Activated naive CD8-positive, alpha-beta T cell treated with anti-CD3 and anti-CD28 coated beads, Interleukin-2, amount 50 U/mL, for 16 hours (primary cell): ENCODE results near the gene SEC24D.
"Not testable (repeated sequence)": the region's sequence is repeated elsewhere in the genome, so short reads cannot be mapped to it uniquely, and the experiment has no call there.

Experiments
- DNase-seq: peaks from one replicate; pipeline ENCODE4 v3.0.0-alpha.2; 2020; ENCODE audit warnings: low read depth, low spot score

The SEC24D gene, protein sequence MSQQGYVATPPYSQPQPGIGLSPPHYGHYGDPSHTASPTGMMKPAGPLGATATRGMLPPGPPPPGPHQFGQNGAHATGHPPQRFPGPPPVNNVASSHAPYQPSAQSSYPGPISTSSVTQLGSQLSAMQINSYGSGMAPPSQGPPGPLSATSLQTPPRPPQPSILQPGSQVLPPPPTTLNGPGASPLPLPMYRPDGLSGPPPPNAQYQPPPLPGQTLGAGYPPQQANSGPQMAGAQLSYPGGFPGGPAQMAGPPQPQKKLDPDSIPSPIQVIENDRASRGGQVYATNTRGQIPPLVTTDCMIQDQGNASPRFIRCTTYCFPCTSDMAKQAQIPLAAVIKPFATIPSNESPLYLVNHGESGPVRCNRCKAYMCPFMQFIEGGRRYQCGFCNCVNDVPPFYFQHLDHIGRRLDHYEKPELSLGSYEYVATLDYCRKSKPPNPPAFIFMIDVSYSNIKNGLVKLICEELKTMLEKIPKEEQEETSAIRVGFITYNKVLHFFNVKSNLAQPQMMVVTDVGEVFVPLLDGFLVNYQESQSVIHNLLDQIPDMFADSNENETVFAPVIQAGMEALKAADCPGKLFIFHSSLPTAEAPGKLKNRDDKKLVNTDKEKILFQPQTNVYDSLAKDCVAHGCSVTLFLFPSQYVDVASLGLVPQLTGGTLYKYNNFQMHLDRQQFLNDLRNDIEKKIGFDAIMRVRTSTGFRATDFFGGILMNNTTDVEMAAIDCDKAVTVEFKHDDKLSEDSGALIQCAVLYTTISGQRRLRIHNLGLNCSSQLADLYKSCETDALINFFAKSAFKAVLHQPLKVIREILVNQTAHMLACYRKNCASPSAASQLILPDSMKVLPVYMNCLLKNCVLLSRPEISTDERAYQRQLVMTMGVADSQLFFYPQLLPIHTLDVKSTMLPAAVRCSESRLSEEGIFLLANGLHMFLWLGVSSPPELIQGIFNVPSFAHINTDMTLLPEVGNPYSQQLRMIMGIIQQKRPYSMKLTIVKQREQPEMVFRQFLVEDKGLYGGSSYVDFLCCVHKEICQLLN

DNA sequence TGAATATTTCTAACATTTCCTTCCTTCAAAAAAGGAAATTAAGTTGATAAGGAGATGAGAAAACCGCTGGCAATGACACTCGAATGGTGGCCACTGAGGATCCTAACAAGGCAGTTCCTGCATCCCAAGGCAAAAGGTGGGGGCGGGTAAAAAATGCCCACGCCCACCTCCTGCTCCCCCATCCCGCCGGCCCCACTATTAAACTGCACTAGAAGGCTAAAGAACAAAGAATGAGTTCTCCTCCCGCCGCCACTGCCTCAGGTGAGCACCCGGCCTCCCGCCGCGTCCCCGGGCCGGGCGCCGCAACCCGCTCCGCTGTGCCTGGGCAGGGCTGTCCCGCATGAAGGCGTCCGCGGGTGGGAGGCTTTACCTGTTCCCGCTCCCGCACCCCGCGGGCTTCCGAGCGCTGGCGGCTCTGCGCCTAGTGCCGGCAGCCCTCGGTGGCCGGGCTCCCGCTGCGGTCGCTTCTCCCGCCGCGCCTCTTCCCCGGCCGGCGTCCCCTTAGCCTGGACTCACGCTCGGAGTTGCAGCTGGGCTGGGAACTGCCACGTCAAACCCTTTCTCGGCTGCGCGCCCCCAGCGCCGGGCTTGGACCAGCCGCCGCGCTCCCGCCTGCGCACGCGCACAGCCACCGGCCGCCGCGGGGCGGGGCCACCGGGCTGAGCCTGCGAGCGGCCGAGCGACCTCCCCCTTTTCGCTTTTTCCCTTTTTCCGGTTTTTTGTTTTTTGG is at the start of gene SEC24D:
TSS of gene SEC24D (minus strand) at position 556 of the 730 bp plus-strand sequence. CDS start 2,430 bp downstream, outside the sequence.
- DNase-seq: peak; percentile 55

DNA sequence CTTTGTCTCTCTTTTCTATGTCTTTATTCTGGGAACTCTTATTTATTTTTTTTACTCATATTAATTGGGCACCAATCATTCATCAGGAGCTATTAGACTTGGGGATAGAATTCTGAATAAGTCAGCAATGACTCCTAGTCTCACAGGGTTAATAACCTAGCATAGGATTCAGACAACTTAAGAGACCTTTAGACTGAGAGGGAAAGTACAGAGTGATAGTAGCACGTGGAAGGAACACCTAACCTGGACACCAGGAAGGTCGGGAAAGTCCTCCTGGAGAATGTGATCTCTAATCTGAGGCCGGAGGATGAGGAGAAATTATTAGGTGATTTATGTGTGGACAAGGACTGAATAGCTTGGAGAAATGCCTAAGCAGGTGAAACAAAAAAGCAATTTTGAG is 48.8 kb upstream of the SEC24D start:
- no peak for DNase-seq

DNA sequence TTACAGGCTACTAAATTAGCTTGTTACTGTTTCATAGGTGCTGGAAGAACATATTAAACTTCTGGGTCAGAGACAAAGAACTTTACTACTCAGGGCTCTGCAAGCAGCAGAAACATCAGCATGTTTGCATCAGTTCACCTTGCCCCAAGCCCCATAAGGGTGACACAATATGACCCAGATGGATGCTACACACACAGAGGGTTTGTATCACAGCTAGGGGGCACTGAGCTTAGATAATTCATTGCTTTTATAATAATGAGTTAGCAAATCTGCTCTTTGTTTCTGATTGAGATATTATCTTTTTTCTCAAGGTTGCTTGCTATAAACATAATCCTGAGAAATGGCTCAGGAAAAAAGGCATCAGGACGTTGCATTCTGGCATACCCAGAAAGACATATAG is 47.9 kb upstream of the SEC24D start:
- no peak for DNase-seq

DNA sequence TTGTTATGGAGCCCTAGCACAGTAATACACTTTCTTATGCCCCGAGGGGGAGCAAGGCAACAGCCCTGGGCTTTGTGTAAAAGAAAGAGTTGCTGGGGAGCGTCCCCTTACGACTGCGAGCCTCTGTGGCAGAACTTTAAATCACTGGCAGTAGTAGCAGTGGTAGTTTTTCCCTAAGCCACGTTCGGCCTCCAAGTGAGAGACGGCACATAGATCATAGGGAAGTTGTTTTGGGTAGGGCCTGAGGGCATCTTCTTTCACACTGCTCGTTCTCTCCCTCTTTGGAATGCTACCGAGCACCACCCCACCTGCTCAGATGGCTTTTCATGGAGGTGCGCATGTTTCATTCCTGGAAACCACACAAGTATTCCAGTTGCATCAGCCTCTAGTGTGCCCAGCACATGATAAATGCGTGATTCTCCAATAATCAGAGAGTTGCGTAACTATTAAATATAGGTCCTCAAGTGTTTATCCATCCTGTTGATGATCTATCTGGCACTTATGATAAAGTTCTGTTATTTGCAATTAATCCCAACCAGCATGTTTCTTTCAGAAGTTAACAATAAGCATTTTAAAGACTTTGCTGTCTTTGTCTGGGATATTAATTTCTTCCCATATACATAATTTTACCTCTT is 45.7 kb upstream of the SEC24D start:
- no peak for DNase-seq

DNA sequence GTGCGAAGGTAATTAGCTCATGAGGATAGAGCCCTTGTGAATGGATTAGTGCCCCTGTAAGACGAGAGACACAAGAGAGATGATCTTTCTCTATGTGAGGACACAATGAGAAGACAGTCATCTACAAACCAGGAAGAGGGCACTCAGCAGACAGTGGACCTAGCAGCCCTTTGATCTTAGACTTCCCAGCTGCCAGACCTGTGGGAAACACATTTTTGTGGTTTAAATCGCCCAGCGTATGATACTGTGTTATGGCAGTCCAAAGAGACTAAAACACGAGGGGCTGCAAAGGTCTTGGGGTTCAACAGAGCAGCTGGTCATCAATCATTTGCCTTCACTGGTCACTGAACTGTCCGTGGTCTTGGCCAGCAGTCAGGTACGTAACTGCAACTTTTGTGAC is 43.5 kb upstream of the SEC24D start:
- no peak for DNase-seq

DNA sequence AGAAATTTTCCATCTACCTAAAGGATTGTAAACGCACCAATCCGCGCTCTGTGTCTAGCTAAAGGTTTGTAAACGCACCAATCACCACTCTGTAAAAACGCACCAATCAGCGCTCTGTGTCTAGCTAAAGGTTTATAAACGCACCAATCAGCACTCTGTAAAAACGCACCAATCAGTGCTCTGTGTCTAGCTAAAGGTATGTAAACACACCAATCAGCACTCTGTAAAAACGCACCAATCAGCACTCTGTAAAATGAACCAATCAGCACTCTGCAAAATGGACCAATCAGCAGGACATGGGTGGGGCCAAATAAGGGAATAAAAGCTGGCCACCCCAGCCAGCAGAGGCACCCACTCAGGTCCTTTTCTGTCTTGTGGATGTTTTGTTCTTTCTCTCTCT is 42.6 kb upstream of the SEC24D start:
- DNase-seq: not testable (repeated sequence)

DNA sequence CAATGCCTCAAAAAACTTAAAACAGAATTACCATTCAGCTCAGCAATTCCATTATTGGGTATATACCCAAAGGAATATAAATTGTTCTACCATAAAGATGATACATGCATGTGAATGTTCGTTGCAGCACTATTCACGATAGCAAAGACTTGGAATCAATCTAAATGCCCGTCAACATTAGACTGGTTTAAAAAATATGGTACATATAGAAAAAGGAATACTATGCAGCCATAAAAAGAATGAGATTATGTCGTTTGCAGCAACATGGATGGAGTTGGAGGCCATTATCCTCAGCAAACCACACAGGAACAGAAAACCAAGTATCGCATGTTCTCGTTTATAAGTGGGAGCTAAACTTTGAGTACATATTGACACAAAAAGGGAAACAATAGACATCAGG is 41.9 kb upstream of the SEC24D start:
- no peak for DNase-seq

DNA sequence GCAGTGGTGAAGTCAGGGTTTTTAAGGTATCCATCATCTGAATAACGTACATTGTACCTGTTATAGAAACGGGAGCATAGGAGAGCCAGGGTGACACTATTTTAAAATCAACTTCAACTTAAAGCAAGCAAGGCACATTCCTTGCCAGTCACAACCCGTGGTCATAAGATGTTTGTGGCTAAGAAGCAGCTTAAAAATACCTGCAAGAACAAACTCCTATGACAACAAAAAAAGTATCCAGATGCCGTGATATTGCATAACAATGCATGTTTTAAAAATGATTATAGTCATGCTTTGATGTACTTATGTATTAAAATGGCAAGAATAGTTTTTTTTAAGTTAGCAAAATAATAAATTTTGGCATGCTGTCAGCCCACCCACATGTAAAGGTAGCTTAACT is 36.3 kb upstream of the SEC24D start:
- no peak for DNase-seq

DNA sequence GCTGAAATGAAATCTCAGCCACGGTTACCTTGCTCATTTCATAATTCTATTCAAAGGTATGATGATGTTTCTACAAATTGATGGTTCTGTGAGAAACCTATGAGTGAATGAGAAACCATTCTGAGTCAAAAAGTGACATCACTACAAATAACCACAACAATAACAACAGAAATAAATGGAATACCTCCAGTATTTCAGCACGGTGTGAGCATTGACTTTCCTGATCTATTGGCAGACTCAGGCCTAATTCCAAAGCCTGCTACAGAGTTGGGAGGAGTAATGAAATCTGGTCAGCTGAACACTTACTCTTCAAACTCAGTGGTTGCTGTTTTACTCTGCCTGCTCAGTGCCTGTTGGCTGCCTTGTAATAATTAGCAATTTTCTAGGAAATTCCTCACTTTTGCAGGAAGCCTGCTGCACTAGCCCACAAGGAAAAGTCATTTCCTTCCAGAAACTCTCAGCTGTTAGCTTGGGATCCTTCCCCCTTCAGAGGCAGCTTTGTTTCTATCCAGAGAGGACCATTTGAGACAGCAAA is 33.9 kb upstream of the SEC24D start:
- DNase-seq: no peak

DNA sequence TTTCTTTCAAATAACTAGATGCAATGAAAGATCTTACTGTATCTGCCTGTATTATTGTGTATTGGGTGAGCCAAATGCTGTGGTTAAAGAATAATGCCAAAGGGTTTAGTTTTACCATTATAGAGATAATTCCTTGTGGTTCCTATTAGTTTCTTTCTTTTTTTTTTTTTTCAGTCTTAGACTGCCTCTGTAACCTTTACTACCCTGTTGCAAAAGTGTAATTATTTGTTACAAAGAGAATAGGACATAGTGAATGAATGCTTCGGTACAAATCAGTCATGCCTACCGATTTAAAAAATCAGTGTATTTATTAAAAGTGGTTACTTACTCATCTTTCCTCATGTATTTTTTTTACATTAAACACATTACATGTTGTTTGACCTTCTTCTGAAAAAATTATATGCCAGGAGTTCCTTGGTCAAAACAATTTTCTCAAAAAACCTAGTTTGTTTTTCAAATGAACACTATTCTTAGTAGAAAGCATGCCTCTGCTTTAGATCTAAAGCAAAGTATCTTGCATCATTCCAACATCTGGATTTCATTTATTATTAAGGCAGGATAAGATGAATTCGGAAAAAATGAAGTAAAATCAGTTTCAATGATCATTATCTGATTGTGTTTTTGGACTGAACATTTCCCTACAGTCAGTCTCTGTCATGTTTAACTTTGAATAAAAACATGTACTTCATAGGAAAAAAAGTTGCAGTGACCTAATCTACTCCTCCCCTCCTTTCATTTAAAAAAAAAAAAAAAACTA is 31.6 kb upstream of the SEC24D start:
- DNase-seq: no peak

DNA sequence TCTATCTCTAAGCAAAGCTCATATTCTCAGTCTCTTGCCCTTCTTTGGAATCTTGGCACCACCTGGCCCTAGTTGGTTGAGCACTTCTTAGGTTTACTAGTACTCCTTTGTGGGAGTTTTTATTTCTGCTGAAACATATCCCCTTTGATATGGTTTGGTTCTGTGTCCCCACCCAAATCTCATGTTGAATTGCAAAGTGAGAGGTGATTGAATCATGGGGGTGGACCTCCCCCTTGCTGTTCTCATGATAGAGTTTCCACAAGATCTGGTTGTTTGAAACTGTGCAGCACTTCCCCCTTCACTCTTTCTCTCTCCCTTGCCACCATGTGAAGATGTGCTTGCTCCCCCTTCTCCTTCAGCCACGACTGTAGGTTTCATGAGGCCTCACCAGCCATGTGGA is 30.5 kb upstream of the SEC24D start:
- DNase-seq: no peak

DNA sequence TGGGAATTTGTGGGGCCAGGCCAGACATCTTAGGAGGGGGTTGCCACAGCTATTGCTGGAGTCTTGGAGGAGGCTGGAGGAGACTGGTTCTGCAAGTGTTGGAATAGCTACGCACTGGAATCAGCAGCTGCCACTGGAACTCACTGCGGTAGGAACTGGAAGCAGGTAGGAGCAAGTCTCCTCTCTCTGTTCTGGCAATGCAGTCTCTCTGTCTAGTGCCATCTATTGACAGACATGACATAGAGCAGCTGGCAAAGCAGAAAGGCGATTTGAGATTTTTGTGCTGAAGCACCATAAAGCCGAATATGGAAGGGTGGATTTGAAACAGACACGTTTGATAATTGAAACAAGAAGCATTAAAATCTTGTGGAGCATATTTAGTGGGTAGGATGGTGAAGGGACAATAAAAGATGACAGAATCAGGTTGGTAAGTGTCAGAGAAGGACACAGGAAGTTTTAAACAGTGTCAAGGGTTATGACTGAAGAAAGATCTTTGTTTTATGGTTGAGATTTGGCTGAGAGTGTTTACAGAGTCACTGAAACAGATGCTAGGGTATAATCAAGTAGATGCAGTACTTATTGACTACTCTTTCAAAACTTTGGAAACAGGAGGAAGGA is 29.3 kb upstream of the SEC24D start:
- no peak for DNase-seq

DNA sequence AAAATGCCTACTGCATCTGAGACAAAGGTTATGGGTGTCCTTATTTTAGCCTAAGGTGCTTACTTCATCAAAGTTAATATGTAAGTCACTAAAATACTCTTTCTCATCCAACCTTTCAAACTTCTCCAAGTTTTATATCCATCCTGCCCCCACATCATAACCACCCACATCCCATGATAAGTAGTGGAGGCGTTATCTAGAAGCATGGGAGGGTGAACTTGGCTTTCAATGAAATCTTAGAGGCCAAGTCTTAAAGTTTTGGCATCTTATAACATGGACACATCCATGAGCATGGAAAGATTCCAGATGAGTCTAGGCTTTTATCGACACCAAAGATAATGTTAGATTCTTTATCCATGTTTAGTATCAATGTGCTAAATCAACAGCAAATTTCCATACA is 22.9 kb upstream of the SEC24D start:
- DNase-seq: no peak

DNA sequence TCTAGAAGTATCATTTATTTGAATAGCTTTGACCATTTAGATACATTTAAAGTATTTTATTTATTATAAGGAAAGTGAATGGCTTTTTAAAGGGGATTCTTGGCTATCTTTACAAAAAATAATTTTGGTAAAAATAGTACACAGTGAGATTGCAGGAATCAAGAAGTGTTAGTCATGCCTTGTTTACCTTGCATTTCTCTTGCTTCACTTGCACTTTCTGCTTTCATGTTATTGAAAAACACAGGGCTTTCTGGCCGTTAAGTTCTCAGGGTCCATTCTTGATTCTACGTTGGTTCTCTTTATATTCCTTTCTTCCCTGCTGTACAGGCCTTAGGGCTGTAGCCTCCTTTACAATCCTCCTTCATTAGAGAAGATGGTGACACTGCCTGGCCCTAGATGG is 21.8 kb upstream of the SEC24D start:
- no peak for DNase-seq

DNA sequence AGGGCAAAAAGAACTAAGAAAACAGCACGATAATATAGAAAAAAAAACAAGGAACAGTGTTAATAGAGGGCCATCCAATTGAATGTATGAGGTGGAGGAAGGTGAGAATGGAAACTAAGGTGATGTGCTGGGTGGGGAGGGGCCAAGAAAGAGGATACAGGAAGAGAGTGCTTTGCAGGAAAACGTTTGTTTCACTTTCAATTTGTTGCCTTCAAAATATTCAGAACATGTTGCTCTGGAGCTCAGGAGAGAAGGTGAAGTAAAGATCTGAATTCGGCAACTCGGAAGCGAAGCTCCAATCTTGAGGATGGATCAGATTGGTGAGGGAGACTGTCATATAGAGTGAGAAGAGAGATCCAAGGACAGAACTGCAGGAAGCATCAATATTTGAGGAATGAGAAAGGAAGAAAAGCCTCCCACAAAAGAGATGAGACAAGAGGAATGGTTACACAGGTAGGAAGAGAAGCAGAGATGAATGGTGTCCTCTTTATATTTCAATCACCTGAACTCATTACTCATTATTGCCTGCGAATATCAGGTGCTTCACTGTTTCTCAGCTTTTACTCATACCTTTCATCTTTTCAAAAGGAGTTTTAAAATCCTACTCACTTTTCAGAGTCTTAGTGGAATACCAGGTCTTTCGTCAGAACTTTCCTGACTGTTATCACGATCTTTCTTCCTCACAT is 14.7 kb upstream of the SEC24D start:
- DNase-seq: no peak

DNA sequence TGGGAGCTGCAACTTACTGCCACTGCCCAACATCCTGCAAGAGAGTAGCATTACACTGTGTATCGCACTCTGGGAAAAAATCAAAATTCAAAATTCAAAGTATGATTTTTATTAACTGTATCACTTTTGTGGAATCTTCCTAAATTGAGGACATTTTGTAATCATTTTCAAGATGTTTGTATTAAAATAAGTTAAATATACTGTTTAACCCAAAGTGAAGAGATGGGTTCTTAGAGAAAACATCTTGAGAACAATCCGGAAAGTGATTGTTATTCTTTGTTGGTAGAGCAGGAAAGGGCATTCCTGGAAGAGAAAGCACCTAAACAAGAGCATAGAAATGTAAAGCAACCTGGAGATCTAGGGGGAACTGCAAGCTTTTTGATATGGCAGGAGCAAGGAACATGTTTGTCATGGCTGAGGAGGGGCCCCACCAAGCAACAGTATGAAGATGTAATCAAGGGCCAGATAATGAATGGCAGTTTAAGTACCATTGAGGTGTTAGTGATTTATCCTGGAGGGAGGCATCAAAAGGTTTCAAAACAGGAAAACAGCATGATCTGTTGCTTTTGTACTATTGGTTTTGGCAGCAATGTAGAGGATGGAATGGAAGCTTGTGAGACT is 14.1 kb upstream of the SEC24D start:
- DNase-seq: no peak

DNA sequence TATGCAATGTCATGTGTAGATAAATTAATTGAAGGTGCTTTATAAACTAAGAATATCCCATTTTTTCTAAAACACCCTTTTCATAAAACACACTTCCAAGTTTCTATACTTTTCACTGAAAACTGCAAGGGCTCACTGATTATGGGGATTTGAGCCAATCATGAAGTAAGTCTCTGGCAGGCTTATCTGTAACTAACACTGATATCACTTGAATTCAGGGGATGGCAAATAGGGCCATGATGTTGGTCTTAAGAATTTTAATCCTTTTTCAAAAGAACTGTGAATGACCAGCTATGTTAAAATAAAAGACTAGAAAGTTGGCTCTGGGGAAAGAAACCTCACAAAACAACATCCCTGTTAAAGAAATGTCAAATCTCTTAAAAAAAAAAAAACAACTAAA is 13.0 kb upstream of the SEC24D start:
- no peak for DNase-seq

DNA sequence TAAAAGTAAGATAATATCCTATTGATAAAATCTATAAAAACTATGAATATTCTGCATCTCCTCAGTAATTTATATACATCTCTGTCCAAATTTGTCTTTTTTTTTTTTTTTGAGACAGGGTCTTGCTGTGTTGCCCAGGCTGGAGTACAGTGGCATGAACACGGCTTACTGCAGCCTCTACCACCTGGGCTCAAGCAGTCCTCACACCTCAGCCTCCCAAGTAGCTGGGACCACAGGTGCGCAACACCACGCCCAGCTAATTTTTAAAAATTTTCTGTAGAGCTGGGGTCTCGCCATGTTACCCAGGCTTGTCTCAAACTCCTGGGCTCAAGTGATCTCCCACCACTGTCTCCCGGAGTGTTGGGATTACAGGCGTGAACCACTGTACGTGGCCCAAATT is 12.3 kb upstream of the SEC24D start:
- DNase-seq: no peak

DNA sequence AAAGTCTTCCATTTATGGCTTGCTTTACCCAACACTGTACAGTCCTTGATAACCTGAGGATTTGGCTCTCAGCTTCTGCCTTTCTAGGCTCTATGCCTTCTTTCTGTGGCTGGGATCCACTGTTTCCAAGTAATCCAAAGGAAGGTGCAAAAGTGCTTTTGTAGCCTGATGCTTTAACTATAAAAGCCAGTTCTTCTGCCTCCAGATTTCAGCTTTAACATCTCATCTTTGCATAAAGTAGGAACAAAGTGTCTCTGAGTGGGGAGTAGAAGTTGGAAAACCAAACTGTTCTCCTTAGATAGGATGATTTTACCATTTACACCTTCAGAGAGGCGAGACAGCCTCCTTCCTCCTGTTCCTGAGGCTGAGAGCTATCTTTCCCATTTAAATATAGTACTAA is 11.1 kb upstream of the SEC24D start:
- DNase-seq: no peak
